GM18951 (cell line): Measurements from ENCODE around the gene MYO7A.

Experiments
- POLR2A ChIP-seq: IDR thresholded peaks from 4 replicates; pipeline ENCODE4 v1.6.1; 2011; ENCODE audit warnings: mild to moderate bottlenecking; ENCODE audit not compliant: insufficient read length, insufficient read depth; ENCODE audit errors: extremely low read depth
- in situ Hi-C: fragments of 300-500 bp; cut with MboI; formaldehyde crosslinking; loops from one replicate; pipeline ENCODE4 v1.12.0; 2022; ENCODE audit warnings: low sequenced_read_pairs, mixed read lengths, inconsistent platforms; ENCODE audit not compliant: unreplicated experiment

MYO7A gene

GRCh38 chr11:77143405-77144020 lies 15.5 kb downstream of the MYO7A start:
- in situ Hi-C loops: no loop called here

DNA sequence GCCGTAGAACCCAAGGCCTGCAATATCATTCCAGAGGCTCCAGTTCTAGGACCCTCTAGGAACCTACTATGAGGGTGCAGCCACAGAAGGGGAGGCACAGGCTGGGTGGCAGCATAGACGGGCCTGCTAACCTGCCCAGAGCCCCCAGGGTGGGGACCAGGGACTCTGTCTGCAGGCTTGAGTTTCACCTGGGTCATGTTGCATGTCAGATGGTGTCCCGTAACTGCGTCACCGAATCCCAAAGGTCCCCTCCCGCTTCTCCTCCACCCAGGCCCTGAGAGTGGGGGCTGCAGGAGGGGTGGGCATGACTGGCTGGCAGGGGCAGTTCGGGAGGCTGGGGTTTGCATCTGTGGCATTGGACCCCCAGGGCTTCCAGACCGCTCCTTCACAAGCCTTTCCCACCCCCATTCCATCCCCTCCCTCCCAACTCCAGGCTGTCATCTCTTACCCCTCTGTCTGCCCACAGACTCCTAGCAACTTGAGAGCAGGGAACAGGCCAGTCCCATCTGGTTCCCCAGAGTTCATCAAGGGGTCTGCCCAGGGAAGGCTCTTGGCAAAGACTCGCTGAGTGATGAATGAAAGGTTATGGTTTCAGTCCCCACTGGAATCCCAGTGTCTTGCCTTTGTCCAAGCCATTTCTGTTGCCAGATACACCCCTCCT lies 16.3 kb downstream of the MYO7A start:
- in situ Hi-C loops: no loop called here
- no peak for TF ChIP-seq POLR2A

More at GRCh38 chr11:77143405-77144020, 15.5 kb downstream of the MYO7A start:
- TF ChIP-seq POLR2A: no peak

DNA sequence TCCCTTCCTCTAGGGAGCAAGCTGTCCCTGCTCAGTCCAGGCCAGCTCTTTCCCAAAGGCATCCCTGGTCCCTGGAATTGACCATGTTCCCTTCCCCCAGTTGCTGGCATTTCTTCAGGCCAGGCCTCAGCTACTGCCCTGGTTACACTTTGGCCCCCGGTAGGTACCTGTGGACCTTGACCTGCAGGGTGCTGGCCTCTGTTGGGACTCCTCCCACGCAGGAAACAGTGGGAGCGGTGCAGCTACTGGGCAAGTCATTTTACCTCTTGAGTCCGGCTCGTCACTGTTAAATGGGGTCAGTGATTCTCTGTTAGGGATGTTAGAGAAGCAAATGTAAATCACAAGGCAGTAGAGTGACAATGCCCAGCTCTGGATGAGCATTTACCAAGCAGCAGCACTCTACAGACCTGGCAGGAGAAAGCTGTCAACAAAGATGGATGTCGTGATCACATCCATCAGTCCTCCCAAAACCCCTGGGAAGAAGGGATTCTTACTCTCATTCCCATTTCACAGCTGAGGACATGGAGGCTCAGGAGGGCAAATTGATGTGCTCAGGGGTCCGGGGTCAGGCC lies 16.9 kb downstream of the MYO7A start:
- in situ Hi-C loops: no loop called here
- no peak for TF ChIP-seq POLR2A

DNA sequence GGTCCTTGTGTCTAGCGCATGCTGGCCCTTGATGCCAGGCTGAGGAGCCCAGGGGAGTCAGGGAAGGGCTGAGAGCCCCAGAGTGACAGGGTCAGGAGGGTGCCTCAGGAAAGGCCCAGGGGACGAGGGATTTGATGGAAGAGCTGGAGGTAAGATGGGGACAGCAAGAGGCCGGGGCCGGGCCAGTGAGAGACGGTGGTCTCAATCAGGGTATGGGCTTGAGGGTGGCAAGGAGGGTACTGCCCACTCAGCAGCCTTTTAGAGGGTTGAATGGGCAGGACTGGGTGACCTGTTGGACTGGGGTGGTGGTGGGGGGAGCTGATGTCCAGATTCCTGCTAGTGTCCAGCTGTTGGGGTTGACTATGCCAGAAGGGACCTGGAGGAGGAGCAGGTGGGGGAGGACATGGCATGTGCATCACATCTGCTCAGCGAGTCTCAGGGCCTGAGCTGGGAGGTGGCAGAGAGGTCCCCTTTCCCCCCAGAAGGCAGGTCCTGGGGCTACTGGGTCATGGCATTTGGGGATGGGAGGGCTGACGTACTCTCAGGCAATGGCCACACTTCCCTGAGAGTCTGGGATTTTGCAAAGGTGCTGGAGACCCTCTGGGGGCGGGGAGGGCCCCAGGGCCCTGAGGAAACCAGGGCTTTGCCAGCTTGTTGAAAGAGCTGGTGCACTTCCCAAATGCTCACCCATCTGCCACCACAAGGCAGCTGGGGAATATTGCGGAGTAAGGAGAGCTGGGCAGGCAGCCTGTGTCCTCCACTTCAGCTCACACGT lies 18.4 kb downstream of the MYO7A start:
- TF ChIP-seq POLR2A: no peak
- in situ Hi-C loops: no loop called here

DNA sequence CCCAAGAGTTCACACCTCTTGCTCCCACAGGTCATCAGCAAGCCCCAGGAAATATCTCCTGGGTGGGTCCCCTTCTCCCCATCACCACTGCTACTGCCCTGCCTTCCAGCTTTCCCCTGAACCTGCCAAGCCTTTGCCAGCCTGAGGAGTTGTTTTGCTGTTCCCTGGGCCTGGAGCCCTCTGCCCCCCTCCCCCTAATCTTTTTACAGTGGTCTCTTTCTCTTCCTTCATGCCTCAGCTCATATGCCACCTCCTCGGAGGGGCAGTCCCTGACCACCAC lies 18.9 kb downstream of the MYO7A start:
- in situ Hi-C loops: no loop called here
- no peak for TF ChIP-seq POLR2A

- in situ Hi-C loops: no loop called here
These were observed 19.7 kb downstream of the MYO7A start for GRCh38 chr11:77147668-77148321.

DNA sequence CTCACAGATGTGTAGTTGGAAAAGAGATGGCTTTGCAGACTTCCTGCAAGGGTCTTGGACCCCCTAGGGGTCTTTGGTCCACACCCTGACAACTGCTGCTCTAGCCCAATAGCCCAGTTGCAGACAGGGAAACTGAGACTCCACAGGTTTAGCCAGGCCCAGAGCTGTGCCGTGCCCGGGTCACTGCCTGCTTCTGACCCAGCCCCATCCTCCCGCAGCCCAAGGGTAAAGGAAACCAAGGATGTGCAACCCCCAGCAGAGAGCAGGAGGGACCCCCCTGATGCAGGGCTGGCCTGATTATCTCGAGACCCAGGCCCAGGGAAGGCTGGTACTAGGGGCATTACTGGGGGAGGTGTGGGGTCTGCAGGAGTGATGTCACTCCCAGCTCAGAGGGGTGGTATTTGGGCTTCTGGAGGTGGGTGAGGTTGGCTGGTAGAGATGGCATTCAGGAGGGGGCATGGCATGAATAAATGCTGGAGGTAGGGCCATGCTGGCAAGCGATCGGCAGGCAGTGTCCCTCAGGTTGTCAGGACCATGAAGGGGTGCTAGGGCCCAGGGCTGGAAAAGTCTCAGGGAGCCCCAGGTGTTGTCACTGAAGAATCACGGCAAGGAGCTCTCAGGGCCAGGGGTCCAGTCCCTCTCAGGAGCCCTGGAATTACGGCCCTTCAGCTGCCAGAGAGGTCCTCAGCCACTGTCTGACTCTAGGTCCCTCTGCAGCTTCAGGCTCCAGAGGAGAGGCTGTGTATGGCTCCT lies 21.1 kb downstream of the MYO7A start:
- TF ChIP-seq POLR2A: no peak
- in situ Hi-C loops: no loop called here

More at GRCh38 chr11:77147668-77148321, 19.7 kb downstream of the MYO7A start:
- TF ChIP-seq POLR2A: no peak

GRCh38 chr11:77149716-77150392 lies 21.8 kb downstream of the MYO7A start:
- in situ Hi-C loops: no loop called here
- TF ChIP-seq POLR2A: no peak

GRCh38 chr11:77150836-77151235 lies 22.8 kb downstream of the MYO7A start:
- TF ChIP-seq POLR2A: no peak
- in situ Hi-C loops: no loop called here

- no peak for TF ChIP-seq POLR2A
- in situ Hi-C loops: no loop called here
These were observed 23.9 kb downstream of the MYO7A start for GRCh38 chr11:77151804-77152509.

DNA sequence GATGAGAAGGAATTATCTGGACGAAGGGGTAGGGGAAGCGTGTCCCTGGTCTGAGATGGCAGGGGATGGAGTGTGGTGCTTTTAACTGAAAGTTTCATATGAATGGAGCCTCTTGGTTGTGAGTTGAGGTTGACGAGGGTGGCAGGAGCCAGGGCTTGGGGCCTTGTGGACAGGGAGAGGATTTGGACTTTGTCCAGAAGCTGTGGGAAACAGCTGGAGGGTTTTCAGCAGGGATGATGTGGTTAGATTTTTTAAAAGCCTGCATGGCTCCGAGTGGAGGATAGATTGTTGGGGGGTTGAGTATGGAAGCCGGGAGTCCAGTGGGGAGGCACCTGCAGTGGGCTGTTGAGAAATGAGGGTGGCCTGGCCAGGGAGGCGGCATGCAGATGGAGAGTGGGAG lies 24.8 kb downstream of the MYO7A start:
- in situ Hi-C loops: no loop called here
- no peak for TF ChIP-seq POLR2A
